Mucosa of rectum (tissue), 2 donors: ENCODE data around the gene KIF4A.

Experiments used
- H3K27ac ChIP-seq, 2 donors: one replicate each; pipeline ENCODE4 v1.7.0; 2013; ENCODE audit warnings: inconsistent platforms in 2 of 2, low read depth in 2 of 2, low read length in 2 of 2
- H3K27me3 ChIP-seq, 2 donors: one replicate each; pipeline ENCODE4 v1.7.0; 2013; ENCODE audit warnings: low read length in 2 of 2; ENCODE audit not compliant: control insufficient read depth in 2 of 2, insufficient read depth in 2 of 2
- H3K36me3 ChIP-seq, 2 donors: one replicate each; pipeline ENCODE4 v1.7.0; 2013; ENCODE audit warnings: low read length in 2 of 2; ENCODE audit not compliant: control insufficient read depth in 2 of 2, insufficient read depth in 2 of 2
- H3K4me1 ChIP-seq, 2 donors: one replicate each; pipeline ENCODE4 v1.7.0; 2013; ENCODE audit warnings: low read length in 2 of 2, mild to moderate bottlenecking in 1 of 2; ENCODE audit not compliant: control insufficient read depth in 2 of 2, insufficient read depth in 2 of 2
- H3K4me3 ChIP-seq, 2 donors: one replicate each; pipeline ENCODE4 v1.7.0; 2013; ENCODE audit warnings: low read length in 2 of 2
- H3K9ac ChIP-seq, 2 donors: one replicate each; pipeline ENCODE4 v1.7.0; 2013; ENCODE audit warnings: low read length in 2 of 2, low read depth in 1 of 2, mild to moderate bottlenecking in 1 of 2
- H3K9me3 ChIP-seq, 2 donors: one replicate each; pipeline ENCODE4 v1.7.0; 2013; ENCODE audit warnings: low read length in 2 of 2; ENCODE audit not compliant: control insufficient read depth in 2 of 2
- donor health status: healthy.
- donor health status: Normal muscosa, but diverticular disease.

KIF4A gene

DNA sequence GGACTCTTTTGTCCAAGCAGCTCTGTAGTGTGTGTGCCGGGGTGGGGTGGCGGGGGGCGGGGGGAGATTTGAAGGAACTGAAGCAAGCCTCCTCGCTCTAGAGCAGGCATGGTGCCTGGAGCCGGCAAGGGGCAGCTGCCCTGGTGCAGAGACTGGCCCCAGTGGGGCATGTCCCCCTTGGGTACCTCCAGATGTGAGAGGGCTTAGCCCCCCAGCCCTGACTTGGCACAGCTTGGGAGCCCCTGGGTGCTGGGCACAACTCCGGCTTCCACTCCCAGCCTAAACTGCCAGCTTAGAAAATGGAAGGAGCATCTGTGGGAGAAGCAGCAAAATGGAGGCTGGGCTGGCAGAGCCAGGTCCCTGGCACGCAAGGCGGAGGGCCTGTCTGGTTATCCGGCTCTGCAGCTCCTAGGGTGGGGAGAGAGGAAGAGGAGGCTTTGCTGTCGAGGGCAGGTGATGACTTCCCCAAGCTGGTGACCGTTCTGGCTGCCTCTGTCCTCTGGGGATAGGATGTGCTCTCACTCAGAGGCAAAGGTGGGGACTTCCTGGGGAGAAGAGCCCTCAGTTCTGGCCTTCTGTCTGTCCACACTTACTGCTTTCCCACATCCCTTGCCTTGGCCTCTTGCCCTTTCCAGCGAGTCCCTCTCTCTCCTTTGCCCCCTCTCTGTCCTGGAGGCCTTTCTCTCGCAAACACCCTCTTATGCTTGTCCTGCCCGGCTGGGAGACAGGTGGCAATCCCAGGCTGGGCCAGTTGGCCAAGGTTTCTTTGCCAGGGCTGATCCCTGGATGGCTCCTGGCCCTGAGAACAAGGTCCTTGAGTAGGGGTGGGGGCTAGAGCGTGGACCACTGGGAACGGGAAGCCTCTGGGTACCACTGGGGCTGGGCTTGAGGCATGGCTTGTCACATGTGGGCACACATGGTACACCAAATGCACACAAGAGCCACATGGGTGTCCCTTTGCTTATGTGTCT, 156.8 kb downstream of the KIF4A start:
- Histone ChIP-seq H3K36me3 (no peaks in the 10 kb centered on the region), H3K9ac (no peak overlapping the region), H3K27ac (no peak overlapping the region), H3K9me3 (no peaks in the 10 kb centered on the region), H3K27me3 (peaks cover 25 to 33% of the 10 kb centered on the region in 2 donors), H3K4me3 (no peak overlapping the region), H3K4me1 (peaks cover 0 to 2% of the 10 kb centered on the region in 2 donors)

DNA sequence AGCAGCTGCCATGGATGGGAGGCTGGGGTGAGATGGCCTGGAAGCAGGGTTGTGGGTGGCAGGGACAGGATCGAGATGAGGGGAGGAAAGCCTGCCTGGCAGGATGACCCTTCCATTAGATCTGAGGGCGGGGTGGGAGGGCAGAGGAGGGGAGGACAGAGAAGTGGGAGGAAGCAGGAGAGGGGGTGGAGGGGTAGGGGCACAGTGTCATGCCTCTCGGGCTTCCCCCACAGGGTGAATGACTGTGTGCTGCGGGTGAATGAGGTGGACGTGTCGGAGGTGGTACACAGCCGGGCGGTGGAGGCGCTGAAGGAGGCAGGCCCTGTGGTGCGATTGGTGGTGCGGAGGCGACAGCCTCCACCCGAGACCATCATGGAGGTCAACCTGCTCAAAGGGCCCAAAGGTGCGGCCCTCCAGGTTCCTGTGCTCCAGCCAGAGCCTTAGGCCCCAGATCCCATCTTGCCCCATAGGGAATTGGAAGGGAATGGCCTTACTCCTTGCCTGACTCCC, 159.6 kb downstream of the KIF4A start:
- peaks cover 6 to 22% of the 10 kb centered on the region in 2 donors for H3K27me3 ChIP-seq
- no peaks in the 10 kb centered on the region for H3K9me3 ChIP-seq
- no peak overlapping the region for H3K4me3 ChIP-seq
- H3K36me3 ChIP-seq, result no peaks in the 10 kb centered on the region
- no peak overlapping the region for H3K27ac ChIP-seq
- peaks cover 9 to 11% of the 10 kb centered on the region in 2 donors for H3K4me1 ChIP-seq
- H3K9ac ChIP-seq, result no peak overlapping the region

DNA sequence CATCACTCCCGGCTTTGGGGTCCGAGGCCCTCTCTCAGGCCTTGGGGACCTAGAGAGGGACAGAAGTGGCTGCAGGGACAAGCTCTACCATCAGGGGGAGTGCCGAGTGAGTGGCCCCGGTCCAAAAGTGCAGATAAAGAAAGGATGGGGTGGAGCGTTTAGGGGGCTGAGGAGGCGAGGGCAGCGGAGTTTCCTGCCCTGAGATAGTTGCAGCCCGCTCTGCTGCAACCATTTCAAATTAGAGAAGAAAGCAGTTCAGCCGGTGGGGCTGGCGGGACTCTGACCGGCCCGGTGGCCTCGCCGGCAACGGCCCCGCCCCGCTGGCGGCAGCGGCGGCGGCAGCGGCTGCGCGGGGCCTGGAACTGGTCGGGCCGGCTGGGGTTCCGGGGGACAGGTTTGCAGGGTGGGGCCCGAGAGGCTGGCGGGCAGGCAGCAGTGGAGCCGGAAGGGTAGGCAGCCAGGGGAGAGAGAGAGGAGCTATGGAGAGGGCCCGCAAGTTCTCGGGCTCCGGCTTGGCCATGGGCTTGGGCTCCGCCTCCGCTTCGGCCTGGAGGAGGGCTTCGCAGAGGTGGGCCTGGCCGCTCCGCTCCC, 162.3 kb downstream of the KIF4A start:
- peak overlapping the region; percentile 77 to 80 for H3K27ac ChIP-seq
- peaks cover 3 to 6% of the 10 kb centered on the region in 2 donors for H3K27me3 ChIP-seq
- peak overlapping the region; percentile 63 to 78 for H3K4me3 ChIP-seq
- H3K4me1 ChIP-seq, result peaks cover 9 to 13% of the 10 kb centered on the region in 2 donors
- no peaks in the 10 kb centered on the region for H3K9me3 ChIP-seq
- peak overlapping the region; percentile 72 for H3K9ac ChIP-seq
- H3K36me3 ChIP-seq, result no peaks in the 10 kb centered on the region

DNA sequence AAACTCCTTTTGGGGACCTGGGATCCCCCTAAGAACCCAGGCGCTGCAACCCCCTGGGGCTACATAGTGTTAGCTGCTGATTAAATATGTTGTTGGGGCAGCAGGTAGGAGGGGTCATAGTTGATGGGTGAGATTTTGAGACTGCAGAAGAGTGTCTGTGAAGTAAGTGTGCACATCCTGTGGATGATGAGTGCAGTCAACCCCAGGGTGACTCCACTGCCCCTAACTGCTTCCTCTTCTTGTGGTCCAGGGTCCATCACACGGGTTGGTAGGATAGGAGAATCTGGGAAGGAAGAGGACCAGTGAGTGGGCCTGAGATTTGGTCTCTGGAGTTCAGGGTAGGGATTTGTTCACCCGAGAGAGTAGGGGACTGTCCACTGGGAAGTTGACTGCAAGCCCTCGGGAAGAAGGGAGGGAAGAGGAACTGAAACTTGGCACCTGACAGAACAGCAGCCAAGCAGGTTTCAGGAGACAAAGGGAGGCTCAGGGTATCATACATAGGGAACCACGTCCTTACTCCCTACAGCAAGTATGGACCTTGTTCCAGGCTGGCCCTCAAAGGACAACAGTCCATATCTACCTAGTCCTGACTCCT, 163.2 kb downstream of the KIF4A start:
- H3K9me3 ChIP-seq, result no peaks in the 10 kb centered on the region
- H3K9ac ChIP-seq, result peak overlapping the region; percentile 72
- H3K4me3 ChIP-seq, result peak overlapping the region; percentile 63 to 78
- peaks cover 9 to 13% of the 10 kb centered on the region in 2 donors for H3K4me1 ChIP-seq
- H3K36me3 ChIP-seq, result no peaks in the 10 kb centered on the region
- peak overlapping the region in 1 of 2 donors; percentile 80 for H3K27ac ChIP-seq
- no peaks in the 10 kb centered on the region for H3K27me3 ChIP-seq

DNA sequence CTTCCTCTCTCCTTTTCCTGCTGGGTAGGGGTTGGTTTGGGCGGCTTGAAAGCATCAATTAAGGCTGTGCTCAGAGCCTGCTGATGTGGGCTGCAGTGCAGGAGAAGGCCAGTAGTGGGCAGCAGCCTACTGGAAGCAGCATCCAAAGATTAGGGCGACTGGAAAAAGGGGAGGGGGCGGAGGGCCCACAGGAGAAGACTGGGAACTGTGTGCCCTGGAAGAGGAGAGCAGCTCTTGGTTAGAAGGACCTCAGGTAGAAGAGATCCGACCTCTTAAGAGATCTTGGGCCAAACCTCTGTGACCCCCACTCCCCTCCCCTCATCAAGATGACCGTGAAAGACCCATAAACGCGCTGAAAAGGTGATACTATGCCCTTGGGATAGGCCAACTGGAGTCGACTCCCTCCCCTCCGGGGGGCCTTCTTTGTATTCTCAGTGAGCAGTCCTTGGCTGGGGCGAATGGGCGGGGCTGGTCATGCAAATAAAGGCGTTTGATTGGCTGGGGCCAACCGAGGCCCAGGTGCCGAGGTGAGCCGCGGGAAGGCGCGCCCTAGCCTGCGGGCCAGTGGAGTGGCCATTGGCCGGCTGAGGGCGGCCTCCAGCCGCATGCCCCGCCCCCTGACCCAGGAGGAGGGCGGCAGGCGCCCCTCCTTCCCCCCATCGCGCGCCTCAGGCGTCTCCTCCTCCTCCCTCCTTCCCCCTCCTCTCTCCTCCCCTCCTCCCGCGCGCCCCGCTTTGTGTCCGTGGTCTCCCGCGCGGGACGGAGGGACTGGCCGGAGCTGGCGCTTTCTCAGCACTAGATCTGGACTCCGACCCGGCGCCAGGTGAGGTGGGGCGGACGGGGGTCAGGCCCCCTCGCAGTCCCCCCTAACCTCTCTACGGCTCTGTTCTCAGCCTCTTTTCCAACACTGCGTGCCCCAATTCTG, 164.8 kb downstream of the KIF4A start:
- Histone ChIP-seq H3K4me1 (peaks cover 9 to 13% of the 10 kb centered on the region in 2 donors), H3K9ac (peak overlapping the region; percentile 89 to 91), H3K4me3 (peak overlapping the region; percentile 77 to 79), H3K27ac (peak overlapping the region; percentile 90 to 95), H3K36me3 (no peaks in the 10 kb centered on the region), H3K9me3 (no peaks in the 10 kb centered on the region), H3K27me3 (no peaks in the 10 kb centered on the region)

DNA sequence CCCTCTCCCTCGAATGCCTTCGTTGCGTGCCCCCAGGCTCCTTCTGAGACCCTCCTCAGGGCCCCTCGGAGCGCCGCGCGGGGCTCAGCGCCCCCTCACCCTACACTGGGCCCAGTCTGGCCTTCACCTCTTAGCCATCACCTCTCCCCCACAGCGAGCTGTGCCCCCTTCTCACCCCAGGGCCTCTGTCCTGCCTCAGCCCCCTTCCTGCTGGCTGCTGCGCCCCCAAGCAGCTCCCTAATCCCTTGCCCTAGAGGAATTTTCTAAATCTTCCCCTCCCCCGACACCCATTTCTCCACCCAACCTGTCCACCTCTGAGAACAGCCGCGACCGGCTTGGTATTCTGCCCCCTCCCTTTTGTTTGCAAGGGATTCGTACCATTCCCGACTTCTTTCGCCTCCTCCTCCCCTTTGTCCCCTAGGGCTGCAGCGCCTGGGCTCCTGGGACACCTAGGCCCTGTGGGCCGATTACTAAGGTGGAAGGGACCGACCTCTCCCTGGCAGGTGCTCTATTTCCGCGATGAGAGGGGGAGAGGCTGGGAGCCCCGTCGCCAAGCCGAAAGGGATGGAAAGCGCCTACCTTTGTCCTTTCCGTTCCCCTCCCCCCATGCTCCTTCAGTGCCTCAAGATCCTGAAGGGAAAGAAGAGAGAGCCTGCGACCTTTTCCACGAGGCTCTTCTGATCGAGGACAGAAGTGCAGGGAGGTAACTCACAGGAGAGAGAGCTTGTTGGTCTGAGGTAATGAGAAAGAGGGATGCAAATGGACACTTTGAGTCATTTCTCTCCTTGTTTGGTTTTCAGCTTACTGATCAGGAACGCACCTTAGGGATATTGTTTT, 165.7 kb downstream of the KIF4A start:
- Histone ChIP-seq H3K4me3 (peak overlapping the region; percentile 77 to 79), H3K4me1 (peaks cover 9 to 13% of the 10 kb centered on the region in 2 donors), H3K9me3 (no peaks in the 10 kb centered on the region), H3K9ac (peak overlapping the region; percentile 89 to 91), H3K27ac (peak overlapping the region; percentile 90 to 95), H3K36me3 (no peaks in the 10 kb centered on the region), H3K27me3 (no peaks in the 10 kb centered on the region)

DNA sequence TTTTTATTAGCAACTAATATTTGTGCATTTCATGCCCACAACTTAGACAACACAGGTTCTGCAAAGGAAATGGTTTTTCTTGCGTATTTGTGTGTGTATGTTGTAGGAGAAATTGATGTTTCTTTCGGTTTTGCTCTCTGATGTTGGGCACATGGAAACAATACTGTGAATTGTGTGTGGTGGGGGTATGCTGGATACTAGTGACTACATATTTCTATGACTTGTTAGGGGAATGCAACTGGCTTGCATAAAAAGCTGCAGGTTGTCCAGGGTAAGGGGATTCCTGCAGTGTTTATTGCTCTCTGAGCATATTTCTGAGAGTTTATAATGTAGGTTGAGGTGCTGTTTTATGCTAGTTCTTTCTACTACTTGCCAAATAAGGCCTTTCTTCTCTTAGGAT, 166.4 kb downstream of the KIF4A start:
- Histone ChIP-seq H3K36me3 (no peaks in the 10 kb centered on the region), H3K9me3 (no peaks in the 10 kb centered on the region), H3K4me3 (peak overlapping the region; percentile 77 to 79), H3K9ac (peak overlapping the region; percentile 89 to 91), H3K4me1 (peaks cover 9 to 13% of the 10 kb centered on the region in 2 donors), H3K27ac (peak overlapping the region; percentile 90 to 95), H3K27me3 (no peaks in the 10 kb centered on the region)

DNA sequence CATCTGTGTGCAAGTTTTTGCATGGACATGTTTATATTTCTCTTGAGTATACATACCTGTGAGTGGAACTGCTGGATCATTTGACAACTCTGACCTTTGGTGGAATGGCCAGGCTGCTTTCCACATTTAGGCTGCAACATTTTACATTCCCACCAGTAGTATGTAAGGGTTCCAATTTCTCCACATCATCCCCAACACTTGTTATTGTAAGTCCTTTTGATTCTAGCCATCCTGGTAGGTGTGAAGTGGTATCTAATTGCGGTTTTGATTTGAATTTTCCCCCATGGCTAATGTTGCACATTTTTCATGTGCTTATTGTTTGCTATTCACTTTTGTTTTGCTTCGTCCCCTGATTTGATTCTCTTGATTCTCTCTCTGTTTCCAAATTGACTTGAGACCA, 171.1 kb downstream of the KIF4A start:
- H3K4me1 ChIP-seq, result no peaks in the 10 kb centered on the region
- no peak overlapping the region for H3K27ac ChIP-seq
- no peak overlapping the region for H3K4me3 ChIP-seq
- no peaks in the 10 kb centered on the region for H3K36me3 ChIP-seq
- H3K9me3 ChIP-seq, result no peaks in the 10 kb centered on the region
- H3K27me3 ChIP-seq, result no peaks in the 10 kb centered on the region
- H3K9ac ChIP-seq, result no peak overlapping the region

DNA sequence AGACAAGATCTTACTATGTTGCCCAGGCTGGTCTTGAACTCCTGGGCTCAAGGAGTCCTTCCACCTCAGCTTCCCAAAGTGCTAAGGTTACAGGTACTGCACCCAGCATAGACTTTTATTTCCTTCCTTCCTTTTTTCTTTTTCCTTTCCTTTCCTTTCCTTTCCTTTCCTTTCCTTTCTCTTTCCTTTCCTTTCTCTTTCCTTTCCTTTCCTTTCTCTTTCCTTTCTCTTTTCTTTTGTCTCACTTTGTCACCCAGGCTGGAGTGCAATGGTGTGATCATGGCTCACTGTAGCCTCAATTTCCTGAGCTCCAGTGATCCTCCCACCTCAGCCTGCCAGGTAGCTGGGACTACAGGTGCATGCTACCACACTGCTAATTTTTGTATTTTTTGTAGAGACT, 174.1 kb downstream of the KIF4A start:
- Histone ChIP-seq H3K9me3 (no peaks in the 10 kb centered on the region), H3K27me3 (no peaks in the 10 kb centered on the region), H3K4me3 (no peak overlapping the region), H3K36me3 (no peaks in the 10 kb centered on the region), H3K27ac (no peak overlapping the region), H3K4me1 (no peaks in the 10 kb centered on the region), H3K9ac (no peak overlapping the region)
